ENCODE results near the gene USP12. TPM values are rescaled to one million over a fixed set of nuclear protein-coding genes. Genes with fewer than 3 reads are reported as not detected.

Gene USP12
- total RNA-seq, 1 donor from 2014 or later = 24.9 TPM

DNA sequence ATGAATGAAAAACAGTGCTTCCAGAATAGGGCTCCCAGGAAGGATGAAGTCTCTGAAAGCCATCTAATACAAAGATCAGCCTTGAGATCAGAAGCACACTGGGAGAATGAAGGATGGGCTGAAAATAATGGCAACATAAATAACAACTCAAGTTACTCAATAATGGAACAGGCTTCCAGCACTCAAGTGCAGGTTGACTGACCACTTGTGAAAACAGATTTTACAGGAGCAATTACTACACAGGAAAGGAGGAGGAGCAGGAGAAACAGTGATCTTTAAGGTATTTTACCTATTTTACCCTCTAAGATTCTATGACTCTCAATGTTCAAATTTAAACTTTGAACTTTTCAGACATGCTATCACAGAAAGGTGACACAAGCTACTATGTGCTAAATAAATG lies 106.0 kb downstream of the USP12 start:
- Mint-ChIP-seq H3K4me1 (ENCODE audit: low read depth, unreplicated experiment) (no peaks in the 10 kb centered on the region), H3K9me3 (ENCODE audit: unreplicated experiment) (peaks cover 9% of the 10 kb centered on the region), H3K27me3 (ENCODE audit: unreplicated experiment) (peaks cover 7% of the 10 kb centered on the region), H3K27ac (ENCODE audit: unreplicated experiment) (no peak overlapping the region), H3K4me3 (ENCODE audit: unreplicated experiment) (no peak overlapping the region), H3K36me3 (ENCODE audit: unreplicated experiment) (peaks cover 8% of the 10 kb centered on the region)
- TF ChIP-seq, protein P1, sequence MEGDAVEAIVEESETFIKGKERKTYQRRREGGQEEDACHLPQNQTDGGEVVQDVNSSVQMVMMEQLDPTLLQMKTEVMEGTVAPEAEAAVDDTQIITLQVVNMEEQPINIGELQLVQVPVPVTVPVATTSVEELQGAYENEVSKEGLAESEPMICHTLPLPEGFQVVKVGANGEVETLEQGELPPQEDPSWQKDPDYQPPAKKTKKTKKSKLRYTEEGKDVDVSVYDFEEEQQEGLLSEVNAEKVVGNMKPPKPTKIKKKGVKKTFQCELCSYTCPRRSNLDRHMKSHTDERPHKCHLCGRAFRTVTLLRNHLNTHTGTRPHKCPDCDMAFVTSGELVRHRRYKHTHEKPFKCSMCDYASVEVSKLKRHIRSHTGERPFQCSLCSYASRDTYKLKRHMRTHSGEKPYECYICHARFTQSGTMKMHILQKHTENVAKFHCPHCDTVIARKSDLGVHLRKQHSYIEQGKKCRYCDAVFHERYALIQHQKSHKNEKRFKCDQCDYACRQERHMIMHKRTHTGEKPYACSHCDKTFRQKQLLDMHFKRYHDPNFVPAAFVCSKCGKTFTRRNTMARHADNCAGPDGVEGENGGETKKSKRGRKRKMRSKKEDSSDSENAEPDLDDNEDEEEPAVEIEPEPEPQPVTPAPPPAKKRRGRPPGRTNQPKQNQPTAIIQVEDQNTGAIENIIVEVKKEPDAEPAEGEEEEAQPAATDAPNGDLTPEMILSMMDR (IDR thresholded peaks at IDR 0.05; ENCODE audit: partially characterized antibody, unreplicated experiment) = no peak
- DNase-seq = no peak

DNA sequence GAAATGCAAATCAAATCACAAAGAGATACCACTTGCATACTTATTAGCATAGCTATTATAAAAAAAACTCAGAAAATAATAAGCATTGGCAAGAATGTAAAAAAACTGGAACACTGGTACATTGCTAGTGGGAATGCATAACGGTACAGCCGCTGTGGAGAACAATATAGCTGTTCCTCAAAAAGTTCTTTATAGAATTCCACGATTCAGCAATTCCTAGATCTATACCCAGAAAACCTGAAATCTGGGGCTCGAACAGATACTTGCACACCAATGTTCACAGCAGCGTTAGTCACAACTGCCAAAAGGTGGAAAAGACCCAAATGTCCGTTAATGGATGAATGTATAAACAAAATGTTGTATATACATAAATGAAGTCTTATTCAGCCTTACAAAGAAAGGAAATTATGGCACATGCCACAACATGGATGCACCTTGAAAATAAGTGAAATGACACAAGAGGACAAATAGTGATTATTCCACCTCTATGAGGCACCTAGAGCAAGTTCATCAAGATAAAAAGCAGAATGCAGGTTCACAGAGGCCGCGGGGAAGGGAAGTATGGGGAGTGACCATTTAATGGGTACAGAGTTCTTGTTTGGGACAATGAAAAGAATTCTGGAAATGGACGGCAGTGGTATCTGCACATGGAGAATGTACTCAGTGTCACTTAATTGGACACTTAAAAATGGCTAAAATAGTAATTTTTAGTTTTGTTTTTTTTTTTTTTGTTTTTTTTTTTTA lies 107.2 kb downstream of the USP12 start:
- Mint-ChIP-seq H3K4me3 (ENCODE audit: unreplicated experiment) (no peak overlapping the region), H3K27me3 (ENCODE audit: unreplicated experiment) (peaks cover 12% of the 10 kb centered on the region), H3K36me3 (ENCODE audit: unreplicated experiment) (peaks cover 8% of the 10 kb centered on the region), H3K27ac (ENCODE audit: unreplicated experiment) (no peak overlapping the region), H3K4me1 (ENCODE audit: low read depth, unreplicated experiment) (no peaks in the 10 kb centered on the region), H3K9me3 (ENCODE audit: unreplicated experiment) (peaks cover 9% of the 10 kb centered on the region)
- TF ChIP-seq, protein P1 (IDR thresholded peaks at IDR 0.05; ENCODE audit: partially characterized antibody, unreplicated experiment) = no peak
- no peak for DNase-seq

- H3K4me3 Mint-ChIP-seq (ENCODE audit: unreplicated experiment) = no peak overlapping the region
- H3K9me3 Mint-ChIP-seq (ENCODE audit: unreplicated experiment) = peaks cover 3% of the 10 kb centered on the region
- H3K4me1 Mint-ChIP-seq (ENCODE audit: low read depth, unreplicated experiment) = peaks cover 15% of the 10 kb centered on the region
- H3K27ac Mint-ChIP-seq (ENCODE audit: unreplicated experiment) = no peak overlapping the region
- peaks cover 8% of the 10 kb centered on the region for H3K27me3 Mint-ChIP-seq (ENCODE audit: unreplicated experiment)
- DNase-seq = no peak
- TF ChIP-seq, protein P1 (IDR thresholded peaks at IDR 0.05; ENCODE audit: partially characterized antibody, unreplicated experiment) = no peak
- H3K36me3 Mint-ChIP-seq (ENCODE audit: unreplicated experiment) = peaks cover under 1% of the 10 kb centered on the region
These were observed 113.8 kb downstream of the USP12 start for GRCh38 chr13:27057817-27058216.

DNA sequence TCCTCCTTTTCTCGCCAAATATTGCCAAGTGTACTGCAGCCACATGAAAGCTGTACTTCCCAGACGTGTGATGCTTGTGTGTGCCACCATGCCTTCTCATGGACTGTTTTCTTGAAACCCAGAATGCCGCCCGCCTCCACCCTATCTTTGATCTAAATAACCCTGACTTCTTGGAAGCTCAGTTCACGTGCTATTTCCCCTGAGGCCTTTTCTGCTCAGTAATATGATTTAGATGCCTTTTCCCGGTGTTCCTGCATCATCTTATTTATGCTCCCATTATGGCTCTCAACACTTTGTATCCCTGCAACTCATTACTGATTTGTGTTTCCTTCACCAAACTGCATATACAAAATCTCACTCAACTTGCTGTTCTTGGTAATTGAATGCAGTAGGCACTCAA lies 116.1 kb downstream of the USP12 start:
- TF ChIP-seq, protein P1 (IDR thresholded peaks at IDR 0.05; ENCODE audit: partially characterized antibody, unreplicated experiment) = no peak
- Mint-ChIP-seq H3K4me1 (ENCODE audit: low read depth, unreplicated experiment) (peaks cover 20% of the 10 kb centered on the region), H3K27me3 (ENCODE audit: unreplicated experiment) (peaks cover 8% of the 10 kb centered on the region), H3K27ac (ENCODE audit: unreplicated experiment) (no peak overlapping the region), H3K9me3 (ENCODE audit: unreplicated experiment) (peaks cover 1% of the 10 kb centered on the region), H3K36me3 (ENCODE audit: unreplicated experiment) (no peaks in the 10 kb centered on the region), H3K4me3 (ENCODE audit: unreplicated experiment) (no peak overlapping the region)
- DNase-seq = no peak

DNA sequence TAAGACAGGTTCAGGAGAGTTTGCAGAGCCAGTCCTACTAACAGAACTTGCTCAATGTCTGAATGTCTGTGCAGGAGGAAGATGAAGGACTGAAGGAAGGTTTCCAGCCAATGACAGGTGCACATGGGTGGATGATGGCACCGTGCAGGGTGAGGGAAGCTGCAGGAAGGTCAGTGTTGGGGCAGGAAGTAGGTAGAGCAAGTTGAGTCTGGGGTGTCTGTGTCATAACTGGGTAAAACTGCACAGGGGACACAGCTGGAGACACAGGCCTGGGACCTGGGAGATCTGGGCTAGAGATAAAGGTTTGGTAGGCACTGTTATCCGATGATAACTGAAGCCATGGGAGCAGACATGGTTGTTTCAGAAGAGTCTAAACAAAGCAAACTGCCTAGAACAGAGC lies 116.9 kb downstream of the USP12 start:
- no peak overlapping the region for H3K27ac Mint-ChIP-seq (ENCODE audit: unreplicated experiment)
- H3K27me3 Mint-ChIP-seq (ENCODE audit: unreplicated experiment) = peaks cover 3% of the 10 kb centered on the region
- H3K36me3 Mint-ChIP-seq (ENCODE audit: unreplicated experiment) = no peaks in the 10 kb centered on the region
- DNase-seq = no peak
- peaks cover 20% of the 10 kb centered on the region for H3K4me1 Mint-ChIP-seq (ENCODE audit: low read depth, unreplicated experiment)
- H3K4me3 Mint-ChIP-seq (ENCODE audit: unreplicated experiment) = no peak overlapping the region
- TF ChIP-seq, protein P1 (IDR thresholded peaks at IDR 0.05; ENCODE audit: partially characterized antibody, unreplicated experiment) = no peak
- peaks cover 1% of the 10 kb centered on the region for H3K9me3 Mint-ChIP-seq (ENCODE audit: unreplicated experiment)

Data from glutamatergic neuron (in vitro differentiated cells).